ENCODE results near the gene OSBP2. TPM values are rescaled to one million over a fixed set of nuclear protein-coding genes. Genes with fewer than 3 reads are reported as not detected.
A peak's percentile ranks its signal among the peaks of the same experiment; 100 is the strongest.

Gene OSBP2
- polyA plus RNA-seq, 1 donor (not counting 4 experiments of a cell fraction or from before 2014, with no cell fraction given), result 3.0 TPM

DNA sequence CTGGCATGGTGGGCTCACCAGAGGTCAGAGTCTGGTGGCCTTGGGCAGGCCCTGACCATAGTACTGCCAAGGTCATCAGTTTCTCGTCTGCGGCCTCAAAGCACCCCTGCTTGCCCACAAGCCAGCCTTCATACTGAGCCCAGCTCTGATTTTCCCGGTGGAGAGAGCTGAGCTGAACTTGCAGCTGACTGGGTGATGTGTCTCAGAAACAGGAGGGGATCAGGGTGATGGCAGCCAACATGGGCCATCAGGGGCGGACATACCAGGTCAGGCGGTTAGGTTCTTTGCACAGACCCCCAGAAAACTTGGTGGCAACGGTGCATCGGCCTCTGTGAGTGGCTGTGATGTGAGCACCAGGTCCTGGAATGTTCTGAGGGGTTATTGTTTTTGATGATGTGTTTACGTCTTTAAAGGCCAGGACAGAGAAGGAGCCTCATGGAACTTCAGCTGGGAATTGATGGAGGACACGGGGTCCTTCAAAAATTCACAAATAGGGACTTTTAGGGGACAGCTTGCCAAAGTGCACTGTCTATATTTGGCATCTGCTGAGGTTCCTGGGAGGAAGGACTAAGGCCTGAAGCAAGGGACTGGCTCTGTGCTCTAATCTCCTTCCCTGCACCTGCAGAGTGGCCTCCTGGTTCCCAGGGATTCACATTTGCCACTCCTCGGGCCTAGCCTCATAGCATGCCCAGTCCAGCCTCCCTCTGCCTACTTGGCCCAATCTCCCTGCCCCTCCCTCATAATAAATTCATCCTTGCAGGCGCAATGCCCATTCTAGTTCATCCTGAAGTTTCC is 131.2 kb downstream of the OSBP2 start:
- H3K36me3 ChIP-seq (ENCODE audit: control insufficient read depth in 2 of 2, extremely low read depth in 1 of 2, insufficient read depth in 2 of 2, low read length in 2 of 2), result no peaks in the 10 kb centered on the region
- H3K4me2 ChIP-seq (ENCODE audit: control insufficient read depth, extremely low read depth, insufficient read depth, low read depth, low read length), result no peak overlapping the region
- no peaks in the 10 kb centered on the region for H3K79me2 ChIP-seq (ENCODE audit: control insufficient read depth, insufficient read depth, low read length)
- H3K9me1 ChIP-seq (ENCODE audit: control insufficient read depth, extremely low read depth, insufficient read depth, low read length), result no peaks in the 10 kb centered on the region
- no peaks in the 10 kb centered on the region for H3K27me3 ChIP-seq (ENCODE audit: control insufficient read depth, extremely low read depth, insufficient read depth, low read length)
- H3K27ac ChIP-seq (ENCODE audit: control insufficient read depth, insufficient read depth, low read length), result no peak overlapping the region
- dilution Hi-C loops (cut with MboI; ENCODE audit: extremely low pct_ligation_motif_present, low sequenced_read_pairs), result no loop called here
- TF ChIP-seq, protein P1, sequence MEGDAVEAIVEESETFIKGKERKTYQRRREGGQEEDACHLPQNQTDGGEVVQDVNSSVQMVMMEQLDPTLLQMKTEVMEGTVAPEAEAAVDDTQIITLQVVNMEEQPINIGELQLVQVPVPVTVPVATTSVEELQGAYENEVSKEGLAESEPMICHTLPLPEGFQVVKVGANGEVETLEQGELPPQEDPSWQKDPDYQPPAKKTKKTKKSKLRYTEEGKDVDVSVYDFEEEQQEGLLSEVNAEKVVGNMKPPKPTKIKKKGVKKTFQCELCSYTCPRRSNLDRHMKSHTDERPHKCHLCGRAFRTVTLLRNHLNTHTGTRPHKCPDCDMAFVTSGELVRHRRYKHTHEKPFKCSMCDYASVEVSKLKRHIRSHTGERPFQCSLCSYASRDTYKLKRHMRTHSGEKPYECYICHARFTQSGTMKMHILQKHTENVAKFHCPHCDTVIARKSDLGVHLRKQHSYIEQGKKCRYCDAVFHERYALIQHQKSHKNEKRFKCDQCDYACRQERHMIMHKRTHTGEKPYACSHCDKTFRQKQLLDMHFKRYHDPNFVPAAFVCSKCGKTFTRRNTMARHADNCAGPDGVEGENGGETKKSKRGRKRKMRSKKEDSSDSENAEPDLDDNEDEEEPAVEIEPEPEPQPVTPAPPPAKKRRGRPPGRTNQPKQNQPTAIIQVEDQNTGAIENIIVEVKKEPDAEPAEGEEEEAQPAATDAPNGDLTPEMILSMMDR (optimal IDR thresholded peaks at IDR 0.05 in 1 of 3, IDR thresholded peaks at IDR 0.05 in 1 of 3, conservative IDR thresholded peaks at IDR 0.05 in 1 of 3; ENCODE audit: extremely low read depth in 1 of 3, insufficient read depth in 2 of 3, low read length in 3 of 3), result no peak
- no peak for TF ChIP-seq EZH2 (IDR thresholded peaks at IDR 0.05; ENCODE audit: low read length)
- no peak overlapping the region for H3K4me3 ChIP-seq (ENCODE audit: control insufficient read depth in 2 of 3, extremely low read depth in 1 of 3, insufficient read depth in 2 of 3, low read depth in 1 of 3, low read length in 3 of 3)
- peaks cover 29% of the 10 kb centered on the region for H3K4me1 ChIP-seq (ENCODE audit: control insufficient read depth, extremely low read depth, insufficient read depth, low read length)
- no peaks in the 10 kb centered on the region for H4K20me1 ChIP-seq (ENCODE audit: control insufficient read depth, extremely low read depth, insufficient read depth, low read length)
- H3K9me3 ChIP-seq (ENCODE audit: control insufficient read depth, low read depth, low read length), result no peaks in the 10 kb centered on the region
- no peak overlapping the region for H2AFZ ChIP-seq (ENCODE audit: control insufficient read depth, low read length)
- FAIRE-seq (peak; percentile 20), DNase-seq (ENCODE audit: low read depth, low spot score) (no peak)
- H3K9ac ChIP-seq (ENCODE audit: control insufficient read depth, extremely low read depth, insufficient read depth, low read length), result no peak overlapping the region

DNA sequence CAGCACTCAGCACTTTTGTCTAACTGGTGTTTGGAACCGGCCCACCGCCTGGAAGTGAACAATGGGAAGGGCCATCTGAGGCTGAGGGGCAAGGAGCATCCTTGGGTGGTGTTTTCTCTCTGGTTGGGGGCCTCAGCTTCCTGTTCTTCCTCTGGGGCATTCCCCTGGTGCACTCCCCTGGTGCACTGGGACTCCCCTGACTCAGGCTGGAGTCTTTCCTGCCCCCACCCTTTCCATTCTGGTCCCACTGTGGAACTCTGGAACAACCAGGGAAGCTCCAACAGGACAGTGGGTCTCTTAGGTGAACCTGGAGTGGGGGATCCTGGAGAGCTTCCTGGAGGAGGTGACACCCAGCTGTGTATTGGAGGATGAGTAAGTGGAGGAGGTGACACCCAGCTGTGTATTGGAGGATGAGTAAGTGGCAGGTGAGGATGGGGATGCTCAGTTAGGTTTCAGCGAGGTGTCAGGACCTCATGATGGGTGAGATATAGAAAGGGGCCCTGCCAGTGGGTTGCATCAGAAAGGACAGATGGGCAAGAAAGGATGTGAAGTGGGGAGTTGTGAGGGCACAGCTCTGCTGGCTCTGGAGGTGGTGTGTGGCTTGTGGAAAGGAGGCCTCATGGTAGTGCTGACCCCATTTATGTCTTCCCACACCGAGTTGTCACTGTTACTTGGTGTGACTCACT is 132.1 kb downstream of the OSBP2 start:
- Histone ChIP-seq H3K27ac (ENCODE audit: control insufficient read depth, insufficient read depth, low read length) (no peak overlapping the region), H3K9me3 (ENCODE audit: control insufficient read depth, low read depth, low read length) (no peaks in the 10 kb centered on the region), H2AFZ (ENCODE audit: control insufficient read depth, low read length) (no peak overlapping the region), H3K4me2 (ENCODE audit: control insufficient read depth, extremely low read depth, insufficient read depth, low read depth, low read length) (no peak overlapping the region), H3K36me3 (ENCODE audit: control insufficient read depth in 2 of 2, extremely low read depth in 1 of 2, insufficient read depth in 2 of 2, low read length in 2 of 2) (peaks cover 0 to 7% of the 10 kb centered on the region in 2 experiments), H3K4me3 (ENCODE audit: control insufficient read depth in 2 of 3, extremely low read depth in 1 of 3, insufficient read depth in 2 of 3, low read depth in 1 of 3, low read length in 3 of 3) (no peak overlapping the region), H3K9me1 (ENCODE audit: control insufficient read depth, extremely low read depth, insufficient read depth, low read length) (no peaks in the 10 kb centered on the region), H3K9ac (ENCODE audit: control insufficient read depth, extremely low read depth, insufficient read depth, low read length) (no peak overlapping the region), H3K79me2 (ENCODE audit: control insufficient read depth, insufficient read depth, low read length) (no peaks in the 10 kb centered on the region), H3K27me3 (ENCODE audit: control insufficient read depth, extremely low read depth, insufficient read depth, low read length) (no peaks in the 10 kb centered on the region), H3K4me1 (ENCODE audit: control insufficient read depth, extremely low read depth, insufficient read depth, low read length) (peaks cover 34% of the 10 kb centered on the region), H4K20me1 (ENCODE audit: control insufficient read depth, extremely low read depth, insufficient read depth, low read length) (no peaks in the 10 kb centered on the region)
- TF ChIP-seq, protein P1 (optimal IDR thresholded peaks at IDR 0.05 in 1 of 3, IDR thresholded peaks at IDR 0.05 in 1 of 3, conservative IDR thresholded peaks at IDR 0.05 in 1 of 3; ENCODE audit: extremely low read depth in 1 of 3, insufficient read depth in 2 of 3, low read length in 3 of 3), result no peak
- TF ChIP-seq EZH2 (IDR thresholded peaks at IDR 0.05; ENCODE audit: low read length), result no peak
- FAIRE-seq, result peak; percentile 43
- no peak for DNase-seq (ENCODE audit: low read depth, low spot score)
- dilution Hi-C loops (cut with MboI; ENCODE audit: extremely low pct_ligation_motif_present, low sequenced_read_pairs), result no loop called here

All from keratinocyte (primary cell).